Liver (tissue), 3 donors: ENCODE measurements around the gene SMAD5.

ENCODE experiments used
- ATF3 ChIP-seq: IDR thresholded peaks from 2 replicates; pipeline ENCODE4 v1.6.1; 2016; ENCODE audit warnings: antibody characterized with exemption
- GABPA ChIP-seq, 2 donors: IDR thresholded peaks in 1 of 2; conservative IDR thresholded peaks in 1 of 2; 2 replicates each; pipeline ENCODE4 v1.6.1; 2016; ENCODE audit warnings: antibody characterized with exemption in 2 of 2, mild to moderate bottlenecking in 1 of 2, moderate library complexity in 1 of 2
- JUND ChIP-seq, 2 donors: IDR thresholded peaks; 2 replicates each; pipeline ENCODE4 v1.6.1; 2016; ENCODE audit warnings: antibody characterized with exemption in 2 of 2
- MAX ChIP-seq: IDR thresholded peaks from 2 replicates; pipeline ENCODE4 v1.6.1; 2016; ENCODE audit warnings: antibody characterized with exemption
- RAD21 ChIP-seq, 2 donors: IDR thresholded peaks; 2 replicates each; pipeline ENCODE4 v1.6.1; 2016; ENCODE audit warnings: antibody characterized with exemption in 2 of 2, mild to moderate bottlenecking in 2 of 2
- REST ChIP-seq: IDR thresholded peaks from 2 replicates; pipeline ENCODE4 v1.6.1; 2016; ENCODE audit warnings: antibody characterized with exemption, mild to moderate bottlenecking
- RXRA ChIP-seq, 2 donors: IDR thresholded peaks; 2 replicates each; pipeline ENCODE4 v1.6.1; 2017 to 2018; ENCODE audit warnings: antibody characterized with exemption in 2 of 2, mild to moderate bottlenecking in 1 of 2
- TAF1 ChIP-seq: conservative IDR thresholded peaks from 2 replicates; pipeline ENCODE4 v1.6.1; 2016; ENCODE audit warnings: antibody characterized with exemption, mild to moderate bottlenecking
- YY1 ChIP-seq: IDR thresholded peaks from 2 replicates; pipeline ENCODE4 v1.6.1; 2016; ENCODE audit warnings: antibody characterized with exemption, mild to moderate bottlenecking
- ZBTB33 ChIP-seq: IDR thresholded peaks from 2 replicates; pipeline ENCODE4 v1.6.1; 2016; ENCODE audit warnings: antibody characterized with exemption
- TF ChIP-seq, protein P1 (sequence below): fragments of 150-350 bp; IDR thresholded peaks from 2 replicates; pipeline ENCODE4 v1.5.1; 2017; ENCODE audit warnings: improper control_type of control experiment, low read depth, low read length; ENCODE audit not compliant: missing input control
- donor health status: healthy.
- donor health status: healthy.

DNA sequence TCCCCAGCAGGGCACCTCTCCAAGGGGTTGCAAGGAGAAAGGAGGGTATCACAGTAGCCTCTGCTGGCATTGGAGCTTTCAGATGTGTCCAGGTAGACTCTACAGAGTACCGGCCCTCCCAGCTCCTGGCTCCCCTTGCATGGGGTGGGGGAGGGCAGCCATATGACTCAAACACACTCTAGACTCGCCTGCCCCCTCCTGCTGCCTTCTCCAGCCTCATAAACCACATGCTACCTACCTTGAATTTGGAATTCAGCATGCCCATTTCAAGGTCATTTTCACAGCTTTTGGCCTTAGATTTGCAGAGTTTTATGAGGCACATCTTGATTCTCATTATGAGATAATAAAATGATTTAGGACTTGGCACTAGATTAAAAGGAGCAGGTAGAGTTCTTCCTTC lies 93.2 kb downstream of the SMAD5 start:
- TF ChIP-seq REST (no peak), TAF1 (no peak), MAX (no peak), YY1 (no peak), ATF3 (no peak), GABPA (IDR thresholded peaks at IDR 0.05 in 1 of 2, conservative IDR thresholded peaks at IDR 0.05 in 1 of 2) (no peak), RAD21 (IDR thresholded peaks at IDR 0.05) (no peak), RXRA (IDR thresholded peaks at IDR 0.05) (no peak), JUND (IDR thresholded peaks at IDR 0.05) (no peak), ZBTB33 (no peak)
- TF ChIP-seq, protein P1, sequence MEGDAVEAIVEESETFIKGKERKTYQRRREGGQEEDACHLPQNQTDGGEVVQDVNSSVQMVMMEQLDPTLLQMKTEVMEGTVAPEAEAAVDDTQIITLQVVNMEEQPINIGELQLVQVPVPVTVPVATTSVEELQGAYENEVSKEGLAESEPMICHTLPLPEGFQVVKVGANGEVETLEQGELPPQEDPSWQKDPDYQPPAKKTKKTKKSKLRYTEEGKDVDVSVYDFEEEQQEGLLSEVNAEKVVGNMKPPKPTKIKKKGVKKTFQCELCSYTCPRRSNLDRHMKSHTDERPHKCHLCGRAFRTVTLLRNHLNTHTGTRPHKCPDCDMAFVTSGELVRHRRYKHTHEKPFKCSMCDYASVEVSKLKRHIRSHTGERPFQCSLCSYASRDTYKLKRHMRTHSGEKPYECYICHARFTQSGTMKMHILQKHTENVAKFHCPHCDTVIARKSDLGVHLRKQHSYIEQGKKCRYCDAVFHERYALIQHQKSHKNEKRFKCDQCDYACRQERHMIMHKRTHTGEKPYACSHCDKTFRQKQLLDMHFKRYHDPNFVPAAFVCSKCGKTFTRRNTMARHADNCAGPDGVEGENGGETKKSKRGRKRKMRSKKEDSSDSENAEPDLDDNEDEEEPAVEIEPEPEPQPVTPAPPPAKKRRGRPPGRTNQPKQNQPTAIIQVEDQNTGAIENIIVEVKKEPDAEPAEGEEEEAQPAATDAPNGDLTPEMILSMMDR, result no peak
